ENCODE measurements around the gene STRN4. TPM values are rescaled to one million over a fixed set of nuclear protein-coding genes. Genes with fewer than 3 reads are reported as not detected.

The STRN4 gene
- total RNA-seq, 2 experiments from 2014 or later = 52.5 to 63.5 TPM

- H3K27ac Mint-ChIP-seq = no peak overlapping the region
- intact Hi-C loops (cut with micrococcal nuclease) = no loop called here
- H3K4me3 Mint-ChIP-seq = no peak overlapping the region
- H3K27me3 Mint-ChIP-seq = no peaks in the 10 kb centered on the region
- TF ChIP-seq, protein P1, sequence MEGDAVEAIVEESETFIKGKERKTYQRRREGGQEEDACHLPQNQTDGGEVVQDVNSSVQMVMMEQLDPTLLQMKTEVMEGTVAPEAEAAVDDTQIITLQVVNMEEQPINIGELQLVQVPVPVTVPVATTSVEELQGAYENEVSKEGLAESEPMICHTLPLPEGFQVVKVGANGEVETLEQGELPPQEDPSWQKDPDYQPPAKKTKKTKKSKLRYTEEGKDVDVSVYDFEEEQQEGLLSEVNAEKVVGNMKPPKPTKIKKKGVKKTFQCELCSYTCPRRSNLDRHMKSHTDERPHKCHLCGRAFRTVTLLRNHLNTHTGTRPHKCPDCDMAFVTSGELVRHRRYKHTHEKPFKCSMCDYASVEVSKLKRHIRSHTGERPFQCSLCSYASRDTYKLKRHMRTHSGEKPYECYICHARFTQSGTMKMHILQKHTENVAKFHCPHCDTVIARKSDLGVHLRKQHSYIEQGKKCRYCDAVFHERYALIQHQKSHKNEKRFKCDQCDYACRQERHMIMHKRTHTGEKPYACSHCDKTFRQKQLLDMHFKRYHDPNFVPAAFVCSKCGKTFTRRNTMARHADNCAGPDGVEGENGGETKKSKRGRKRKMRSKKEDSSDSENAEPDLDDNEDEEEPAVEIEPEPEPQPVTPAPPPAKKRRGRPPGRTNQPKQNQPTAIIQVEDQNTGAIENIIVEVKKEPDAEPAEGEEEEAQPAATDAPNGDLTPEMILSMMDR (IDR thresholded peaks at IDR 0.05) = no peak
- H3K4me1 Mint-ChIP-seq (ENCODE audit: low read depth) = peaks cover 11% of the 10 kb centered on the region
- peaks cover 36% of the 10 kb centered on the region for H3K36me3 Mint-ChIP-seq (ENCODE audit: low read depth)
- POLR2A ChIA-PET = interaction anchor here (0.8 to 2.1 kb wide), 9 partner anchors 12 to 69 kb away, joined by 3 to 9 read pairs (median 3); partner anchors contain the start of genes DACT3, FKRP and SLC1A5
- DNase-seq = no peak
- H3K9me3 Mint-ChIP-seq = no peaks in the 10 kb centered on the region
- CTCF ChIA-PET = interaction anchor here (1.3 to 6.4 kb wide), 6 partner anchors 12 to 187 kb away, joined by 3 to 95 read pairs (median 21); no protein-coding TSS in a partner anchor
- ATAC-seq = no peak
Measured at GRCh38 chr19:46730595-46730994, 15.7 kb downstream of the STRN4 start.

DNA sequence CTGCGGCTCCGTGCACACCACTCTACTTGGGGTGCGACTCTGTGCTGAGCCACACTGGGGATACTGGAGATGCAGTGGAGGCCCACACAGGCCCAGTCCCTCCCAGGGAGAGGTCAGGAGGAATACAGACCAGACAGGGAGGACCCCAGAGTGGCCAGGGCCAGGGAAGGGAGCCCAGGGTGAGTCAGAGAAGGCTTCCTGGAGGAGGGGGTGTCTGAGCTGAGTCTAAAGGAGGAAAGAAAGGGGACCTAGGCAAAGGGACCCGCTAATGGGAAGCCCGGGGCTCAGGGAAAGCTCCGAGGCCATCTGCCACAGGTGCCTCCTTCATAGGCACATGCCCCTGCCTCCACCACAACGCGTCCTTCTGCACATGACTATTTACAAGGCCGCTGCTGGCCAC is 16.1 kb downstream of the STRN4 start:
- ChIA-PET CTCF (interaction anchor here (0.7 to 6.4 kb wide), 9 partner anchors 11 to 113 kb away, joined by 3 to 95 read pairs (median 16); no protein-coding TSS in a partner anchor), POLR2A (interaction anchor here (0.8 to 2.1 kb wide), 9 partner anchors 12 to 69 kb away, joined by 3 to 9 read pairs (median 5); partner anchors contain the start of genes DACT3, FKRP and SLC1A5)
- peaks cover 37% of the 10 kb centered on the region for H3K36me3 Mint-ChIP-seq (ENCODE audit: low read depth)
- intact Hi-C loops (cut with micrococcal nuclease) = no loop called here
- no peaks in the 10 kb centered on the region for H3K9me3 Mint-ChIP-seq
- H3K4me1 Mint-ChIP-seq (ENCODE audit: low read depth) = peaks cover 11% of the 10 kb centered on the region
- TF ChIP-seq, protein P1 (IDR thresholded peaks at IDR 0.05) = no peak
- DNase-seq (no peak), ATAC-seq (no peak)
- H3K27me3 Mint-ChIP-seq = no peaks in the 10 kb centered on the region
- no peak overlapping the region for H3K4me3 Mint-ChIP-seq
- H3K27ac Mint-ChIP-seq = no peak overlapping the region

- Mint-ChIP-seq H3K4me1 (ENCODE audit: low read depth) (peaks cover 11% of the 10 kb centered on the region), H3K36me3 (ENCODE audit: low read depth) (peaks cover 37% of the 10 kb centered on the region), H3K27me3 (no peaks in the 10 kb centered on the region), H3K27ac (no peak overlapping the region), H3K9me3 (no peaks in the 10 kb centered on the region), H3K4me3 (no peak overlapping the region)
- ChIA-PET POLR2A (interaction anchor here (0.6 to 2.1 kb wide), 9 partner anchors 12 to 68 kb away, joined by 3 to 9 read pairs (median 3); partner anchors contain the start of genes DACT3, FKRP, PRKD2 and SLC1A5), CTCF (interaction anchor here (0.7 to 6.4 kb wide), 20 partner anchors 8 to 283 kb away, joined by 3 to 95 read pairs (median 9); partner anchors contain the start of genes DACT3 and PRKD2)
- DNase-seq (no peak), ATAC-seq (no peak)
- intact Hi-C loops (cut with micrococcal nuclease) = loop anchor here (1.0 to 10.0 kb wide), 2 partner anchors 25 to 115 kb away; no protein-coding TSS in a partner anchor
- TF ChIP-seq, protein P1 (IDR thresholded peaks at IDR 0.05) = no peak
Measured at GRCh38 chr19:46729696-46730095, 16.6 kb downstream of the STRN4 start.

DNA sequence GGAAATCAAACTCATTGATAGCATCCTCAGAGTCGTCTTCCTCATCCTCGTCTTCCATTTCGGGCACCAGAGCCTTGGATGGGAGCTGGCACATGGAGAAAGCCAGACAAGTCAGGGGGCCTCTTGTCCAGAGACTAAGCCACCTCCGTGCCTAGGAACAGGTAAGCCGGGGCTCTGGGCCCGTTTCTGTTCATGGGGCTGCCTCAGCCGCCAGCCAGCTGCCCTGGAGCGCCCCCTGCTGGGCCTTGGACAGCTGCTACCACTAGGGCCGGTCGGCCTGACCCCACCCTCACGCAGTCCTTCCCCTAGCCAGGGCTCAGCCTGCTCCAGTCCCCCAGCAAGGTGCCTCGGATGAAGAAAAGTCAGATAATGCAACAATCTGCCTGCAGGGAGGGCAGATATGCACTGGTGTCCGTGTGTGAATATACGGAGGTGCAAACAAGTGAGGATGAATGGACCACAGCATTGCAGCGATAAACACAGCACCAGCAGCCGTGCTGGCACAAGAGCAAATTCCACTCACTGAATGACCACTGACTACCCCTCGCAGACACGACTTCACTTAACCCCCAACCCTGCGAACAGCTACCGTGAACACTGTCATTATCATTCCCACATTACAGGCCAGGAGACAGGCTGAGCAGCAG is 17.4 kb downstream of the STRN4 start:
- POLR2A ChIA-PET = interaction anchor here (0.6 to 2.1 kb wide), 5 partner anchors 11 to 115 kb away, joined by 3 to 10 read pairs (median 3); partner anchors contain the start of gene PRKD2
- peaks cover 11% of the 10 kb centered on the region for H3K4me1 Mint-ChIP-seq (ENCODE audit: low read depth)
- peak; percentile 90 for ATAC-seq
- DNase-seq = peak; percentile 88
- TF ChIP-seq, protein P1 (IDR thresholded peaks at IDR 0.05) = peak; percentile 94
- no peak overlapping the region for H3K4me3 Mint-ChIP-seq
- intact Hi-C loops (cut with micrococcal nuclease) = loop anchor here (1.0 to 10.0 kb wide), 2 partner anchors 25 to 114 kb away; no protein-coding TSS in a partner anchor
- H3K27ac Mint-ChIP-seq = peak overlapping the region; percentile 65
- H3K27me3 Mint-ChIP-seq = no peaks in the 10 kb centered on the region
- CTCF ChIA-PET = interaction anchor here (0.7 to 6.4 kb wide), 27 partner anchors 9 to 284 kb away, joined by 3 to 95 read pairs (median 7); partner anchors contain the start of genes DACT3 and PRKD2
- peaks cover 41% of the 10 kb centered on the region for H3K36me3 Mint-ChIP-seq (ENCODE audit: low read depth)
- H3K9me3 Mint-ChIP-seq = no peaks in the 10 kb centered on the region
